ENCODE measurements around the gene SLC12A8. TPM values are rescaled to one million over a fixed set of nuclear protein-coding genes. Genes with fewer than 3 reads are reported as not detected.

Gene SLC12A8
- total and polyA plus RNA-seq, 9 of the 15 experiments (the other 6 are each of a cell fraction or from before 2014, with no cell fraction given): 0.04 to 0.33 (median 0.09) TPM; not detected in 4

DNA sequence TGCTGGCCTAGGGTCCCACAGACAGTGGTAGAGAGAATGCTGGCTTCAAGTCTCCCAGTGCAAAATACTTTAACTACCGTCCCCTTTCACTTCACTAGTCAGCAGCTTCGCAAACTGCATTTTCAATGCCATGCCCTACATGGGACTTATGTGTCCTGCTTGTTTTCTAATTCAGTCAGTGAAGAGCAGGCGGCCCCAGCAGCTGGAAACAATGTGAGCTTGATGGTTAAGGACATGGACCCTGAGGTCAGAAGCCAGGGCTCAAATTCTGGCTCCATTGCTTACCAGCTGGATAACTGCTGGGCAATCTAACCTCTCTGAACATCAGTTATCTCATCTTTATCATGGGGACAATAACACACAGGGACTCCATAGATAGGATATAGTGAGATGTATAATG is 58.4 kb downstream of the SLC12A8 start:
- ATAC-seq: no peak
- FAIRE-seq: no peak
- Histone ChIP-seq H3K27ac (ENCODE audit: extremely low read depth, low read depth, low read length) (no peak overlapping the region; the same call in 2 of the 3 replicates), H3K36me3 (ENCODE audit: control insufficient read depth, insufficient read depth, low read length) (no peaks in the 10 kb centered on the region), H3K9ac (ENCODE audit: insufficient read depth in 1 of 2, low read depth in 2 of 2, low read length in 2 of 2) (no peak overlapping the region), H3K9me1 (ENCODE audit: control insufficient read depth, insufficient read depth, low read length) (no peaks in the 10 kb centered on the region), H4K20me1 (replicated peaks; ENCODE audit: control insufficient read depth, insufficient read depth, low read length) (no peaks in the 10 kb centered on the region), H3K9me3 (replicated peaks; ENCODE audit: control insufficient read depth, insufficient read depth, low read depth, low read length) (no peaks in the 10 kb centered on the region), H3K79me2 (ENCODE audit: control insufficient read depth, insufficient read depth, low read length) (no peaks in the 10 kb centered on the region), H3K4me1 (replicated peaks in 1 of 2; ENCODE audit: control insufficient read depth in 2 of 2, insufficient read depth in 2 of 2, low read length in 2 of 2) (peaks cover 7 to 10% of the 10 kb centered on the region in 2 experiments; a peak in 3 of 5 replicates), H3K4me3 (no peak overlapping the region), H3K27me3 (ENCODE audit: control insufficient read depth in 2 of 2, insufficient read depth in 2 of 2, low read length in 2 of 2) (peaks cover 0 to 4% of the 10 kb centered on the region in 2 experiments; a peak in 1 of 5 replicates), H2AFZ (ENCODE audit: low read depth, low read length) (0 out of 2 replicates have a peak overlapping the region, but pooled peaks have one; percentile 14), H3K4me2 (ENCODE audit: insufficient read depth, low read length) (peak overlapping the region; percentile 82)
- intact Hi-C loops (cut with micrococcal nuclease) (loop anchor here (5.0 kb wide), 1 partner anchor 433 kb away; no protein-coding TSS in a partner anchor), in situ Hi-C loops (cut with MboI) (loop anchor here (25.0 kb wide), 1 partner anchor 433 kb away; the partner anchor contains the start of gene OSBPL11)
- 51% methylated on average over 3 of the region's 3 CpGs for WGBS (ENCODE audit: insufficient coverage, low coverage, missing lambda C conversion rate)
- DNase-seq (ENCODE audit: extremely low read depth in 1 of 4, low spot score in 3 of 4): no peak
- CTCF ChIA-PET (ENCODE audit: low intra/inter-chr PET ratio): no interaction called here
- TF ChIP-seq RFX1 (IDR thresholded peaks at IDR 0.05): no peak
- TF ChIP-seq ZNF764 (CRISPR knock-in tag; IDR thresholded peaks at IDR 0.05; ENCODE audit: low read depth): no peak
- no peak for TF ChIP-seq RB1 (IDR thresholded peaks at IDR 0.05; ENCODE audit: low read depth)
- no peak for TF ChIP-seq FOXA3 (CRISPR knock-in tag; conservative IDR thresholded peaks at IDR 0.05 in 1 of 2, IDR thresholded peaks at IDR 0.05 in 1 of 2)
- no peak for TF ChIP-seq PTRF (tag; IDR thresholded peaks at IDR 0.05)
- no peak for TF ChIP-seq SMAD2 (IDR thresholded peaks at IDR 0.05; ENCODE audit: low read depth, low read length)
- TF ChIP-seq ETS2 (tag; IDR thresholded peaks at IDR 0.05; ENCODE audit: borderline replicate concordance, poor library complexity, severe bottlenecking): no peak
- no peak for TF ChIP-seq ZC3H8 (IDR thresholded peaks at IDR 0.05)
- no peak for TF ChIP-seq RAD51 (IDR thresholded peaks at IDR 0.05; ENCODE audit: borderline replicate concordance, low read depth)
- TF ChIP-seq DIDO1 (tag; IDR thresholded peaks at IDR 0.05; ENCODE audit: low read depth): no peak
- no peak for TF ChIP-seq GTF2A2 (tag; IDR thresholded peaks at IDR 0.05)
- TF ChIP-seq POU5F1 (IDR thresholded peaks at IDR 0.05; ENCODE audit: borderline replicate concordance, low read depth, low read length, partially characterized antibody): no peak
- TF ChIP-seq CBFB (CRISPR knock-in tag; IDR thresholded peaks at IDR 0.05): no peak
- POLR2A ChIA-PET: interaction anchor here (0.6 to 1.0 kb wide), 3 partner anchors 15 to 116 kb away, joined by 3 read pairs; no protein-coding TSS in a partner anchor
- BruUV-seq (replicated peaks): no TSS peak
